Neural progenitor cell (in vitro differentiated cells): ENCODE data around the gene CDH13.

ENCODE experiments used
- EZH2 ChIP-seq: fragments of 200-600 bp; sonication (generic); IDR thresholded peaks from 2 replicates; pipeline ENCODE4 v1.6.1; 2017; ENCODE audit warnings: antibody characterized with exemption, mild to moderate bottlenecking, moderate library complexity
- EZH2phosphoT487 ChIP-seq: fragments of 200-600 bp; sonication (generic); IDR thresholded peaks from 2 replicates; pipeline ENCODE4 v1.6.1; 2017; ENCODE audit warnings: antibody characterized with exemption
- TF ChIP-seq, protein P1 (sequence below): fragments of 200-600 bp; sonication (generic); IDR thresholded peaks from 2 replicates; pipeline ENCODE4 v1.5.1; 2017; ENCODE audit warnings: antibody characterized with exemption, mild to moderate bottlenecking

- TF ChIP-seq, protein P1, sequence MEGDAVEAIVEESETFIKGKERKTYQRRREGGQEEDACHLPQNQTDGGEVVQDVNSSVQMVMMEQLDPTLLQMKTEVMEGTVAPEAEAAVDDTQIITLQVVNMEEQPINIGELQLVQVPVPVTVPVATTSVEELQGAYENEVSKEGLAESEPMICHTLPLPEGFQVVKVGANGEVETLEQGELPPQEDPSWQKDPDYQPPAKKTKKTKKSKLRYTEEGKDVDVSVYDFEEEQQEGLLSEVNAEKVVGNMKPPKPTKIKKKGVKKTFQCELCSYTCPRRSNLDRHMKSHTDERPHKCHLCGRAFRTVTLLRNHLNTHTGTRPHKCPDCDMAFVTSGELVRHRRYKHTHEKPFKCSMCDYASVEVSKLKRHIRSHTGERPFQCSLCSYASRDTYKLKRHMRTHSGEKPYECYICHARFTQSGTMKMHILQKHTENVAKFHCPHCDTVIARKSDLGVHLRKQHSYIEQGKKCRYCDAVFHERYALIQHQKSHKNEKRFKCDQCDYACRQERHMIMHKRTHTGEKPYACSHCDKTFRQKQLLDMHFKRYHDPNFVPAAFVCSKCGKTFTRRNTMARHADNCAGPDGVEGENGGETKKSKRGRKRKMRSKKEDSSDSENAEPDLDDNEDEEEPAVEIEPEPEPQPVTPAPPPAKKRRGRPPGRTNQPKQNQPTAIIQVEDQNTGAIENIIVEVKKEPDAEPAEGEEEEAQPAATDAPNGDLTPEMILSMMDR, result no peak
- no peak for TF ChIP-seq EZH2
- no peak for TF ChIP-seq EZH2phosphoT487
These were observed 881.5 kb downstream of the CDH13 start for GRCh38 chr16:83508295-83508694.
